Stimulated activated naive CD8-positive, alpha-beta T cell treated with anti-CD3 and anti-CD28 coated beads, Interleukin-15, amount 100 ng/mL, for 72 hours (primary cell): ENCODE measurements around the gene MRPL14.

Experiments
- ATAC-seq: fragments of 150-1000 bp; cut with Tn5 transposase; 2 replicates; pipeline ENCODE4 v1.10.0; 2021; ENCODE audit warnings: mild to moderate bottlenecking, moderate library complexity
- DNase-seq, 2 donors: peaks; one replicate each; pipeline ENCODE4 v3.0.0; 2021 to 2022
- H3K27ac Mint-ChIP-seq, 2 donors: one replicate each; pipeline ENCODE4 v1.8.0; 2022; ENCODE audit warnings: mild to moderate bottlenecking in 2 of 2, mixed read lengths in 2 of 2, moderate library complexity in 2 of 2
- H3K27me3 Mint-ChIP-seq: one replicate; pipeline ENCODE4 v1.8.0; 2022; ENCODE audit warnings: mixed read lengths
- H3K4me1 Mint-ChIP-seq: one replicate; pipeline ENCODE4 v1.8.0; 2022; ENCODE audit warnings: mild to moderate bottlenecking, mixed read lengths
- H3K4me3 Mint-ChIP-seq, 2 donors: one replicate each; pipeline ENCODE4 v1.8.0; 2022; ENCODE audit warnings: mild to moderate bottlenecking in 2 of 2, mixed read lengths in 2 of 2, moderate library complexity in 1 of 2
- H3K9me3 Mint-ChIP-seq, 2 donors: one replicate each; pipeline ENCODE4 v1.8.0; 2022; ENCODE audit warnings: mixed read lengths in 2 of 2

The MRPL14 gene

DNA sequence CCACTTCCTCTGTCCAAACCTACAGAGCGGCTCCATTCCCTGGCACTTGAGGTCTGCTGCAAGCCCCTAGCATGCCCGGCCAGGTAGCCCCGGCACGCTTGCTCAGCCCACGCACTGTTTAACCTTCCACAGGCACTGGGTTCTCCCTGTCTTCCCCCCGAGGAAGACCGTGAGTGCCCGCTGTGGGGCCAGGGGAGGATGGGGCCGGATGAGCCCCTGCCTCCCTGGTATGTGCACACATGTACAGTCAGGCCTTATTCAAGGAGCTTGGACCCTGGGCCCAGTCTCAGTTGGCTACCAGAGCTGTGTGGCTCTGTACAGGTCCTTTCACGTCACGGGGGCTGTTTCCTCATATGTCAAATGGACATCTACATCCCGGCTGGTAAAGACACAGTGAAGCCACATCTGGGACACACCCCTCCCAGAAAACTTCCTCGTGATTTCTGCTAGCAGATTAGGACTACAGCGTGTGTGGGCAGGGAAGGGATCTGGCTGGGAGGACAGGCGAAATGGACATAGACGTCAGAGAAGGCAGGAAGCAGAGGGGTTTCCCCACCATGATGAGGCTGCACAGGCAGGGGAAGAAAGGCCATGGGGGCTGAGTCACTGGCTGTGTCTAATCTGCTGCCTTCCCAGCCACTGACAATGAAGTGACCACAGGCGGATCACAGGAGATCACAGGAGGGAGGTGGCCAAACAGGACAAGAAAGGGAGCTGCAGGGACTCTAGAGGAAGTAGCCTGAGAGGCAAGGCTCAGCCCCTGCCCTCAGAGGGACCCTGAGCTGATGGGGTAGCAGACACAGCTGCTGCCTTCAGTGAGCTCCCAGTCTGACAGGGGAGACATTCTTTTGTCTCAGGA lies 62.9 kb downstream of the MRPL14 start:
- peak; percentile 66 for ATAC-seq
- DNase-seq: no peak
- H3K4me1 Mint-ChIP-seq: peaks cover 31% of the 10 kb centered on the region
- peak overlapping the region in 1 of 2 donors; percentile 13 for H3K27ac Mint-ChIP-seq
- H3K9me3 Mint-ChIP-seq: peaks cover 0 to 8% of the 10 kb centered on the region in 2 donors
- peaks cover 13% of the 10 kb centered on the region for H3K27me3 Mint-ChIP-seq
- H3K4me3 Mint-ChIP-seq: no peak overlapping the region

- Mint-ChIP-seq H3K27ac (no peak overlapping the region), H3K4me1 (peaks cover 39% of the 10 kb centered on the region), H3K27me3 (peaks cover 20% of the 10 kb centered on the region), H3K9me3 (peaks cover 0 to 11% of the 10 kb centered on the region in 2 donors), H3K4me3 (no peak overlapping the region)
- ATAC-seq (no peak), DNase-seq (no peak)
Measured at GRCh38 chr6:44063561-44064059, 63.6 kb downstream of the MRPL14 start.
